Measurements from ENCODE around the gene HSD11B1.

GRCh38 chr1:209675565-209676154 is 29.0 kb upstream of the HSD11B1 start:
- TF ChIP-seq CTCF (IDR thresholded peaks at IDR 0.05), result no peak
- no peak for TF ChIP-seq POLR2A (IDR thresholded peaks at IDR 0.05)

Data from body of pancreas (tissue), 4 donors.